ENCODE measurements around the gene FALEC. TPM values are rescaled to one million over a fixed set of nuclear protein-coding genes. Genes with fewer than 3 reads are reported as not detected.

The FALEC gene
- total and polyA plus RNA-seq, 2 of the 8 experiments (the other 6 are each of a cell fraction or from before 2014, with no cell fraction given): not detected

DNA sequence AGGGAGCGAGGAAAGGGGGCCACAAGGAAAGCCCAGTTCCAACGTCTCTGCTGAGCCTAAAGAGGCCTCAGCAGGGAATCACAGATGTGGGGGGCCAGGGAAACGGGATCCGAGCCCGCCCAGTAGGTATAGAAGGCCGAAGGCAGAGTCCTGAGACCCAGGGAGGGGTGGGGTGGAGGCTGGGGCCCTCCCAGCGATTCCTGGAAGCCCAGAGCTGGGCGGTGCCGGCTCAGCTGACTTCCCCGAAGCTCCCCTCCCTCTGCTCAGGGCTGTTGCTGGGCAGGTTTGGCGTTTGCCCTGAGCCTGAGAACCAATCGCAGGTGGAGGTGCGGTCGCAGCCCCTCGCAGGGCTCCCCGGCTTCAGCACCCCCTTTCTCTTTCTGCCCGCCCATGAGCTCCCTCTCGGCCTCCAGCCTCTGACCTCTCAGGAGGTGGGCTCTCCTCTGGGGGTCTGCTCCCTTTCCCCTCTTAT is 46.5 kb downstream of the FALEC start (continued):
- TF ChIP-seq, protein P1, sequence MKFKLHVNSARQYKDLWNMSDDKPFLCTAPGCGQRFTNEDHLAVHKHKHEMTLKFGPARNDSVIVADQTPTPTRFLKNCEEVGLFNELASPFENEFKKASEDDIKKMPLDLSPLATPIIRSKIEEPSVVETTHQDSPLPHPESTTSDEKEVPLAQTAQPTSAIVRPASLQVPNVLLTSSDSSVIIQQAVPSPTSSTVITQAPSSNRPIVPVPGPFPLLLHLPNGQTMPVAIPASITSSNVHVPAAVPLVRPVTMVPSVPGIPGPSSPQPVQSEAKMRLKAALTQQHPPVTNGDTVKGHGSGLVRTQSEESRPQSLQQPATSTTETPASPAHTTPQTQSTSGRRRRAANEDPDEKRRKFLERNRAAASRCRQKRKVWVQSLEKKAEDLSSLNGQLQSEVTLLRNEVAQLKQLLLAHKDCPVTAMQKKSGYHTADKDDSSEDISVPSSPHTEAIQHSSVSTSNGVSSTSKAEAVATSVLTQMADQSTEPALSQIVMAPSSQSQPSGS (IDR thresholded peaks at IDR 0.05; ENCODE audit: low read length): 0 out of 2 replicates have a peak, but pooled peaks have one; percentile 19
- TF ChIP-seq MAFK (IDR thresholded peaks at IDR 0.05; ENCODE audit: low read depth, low read length): no peak
- TF ChIP-seq TBP (IDR thresholded peaks at IDR 0.05; ENCODE audit: low read depth, low read length): no peak
- no peak for TF ChIP-seq HDAC2 (IDR thresholded peaks at IDR 0.05; ENCODE audit: borderline replicate concordance in 1 of 2, low read depth in 2 of 2, low read length in 2 of 2)
- peak in 1 of 2 experiments; percentile 20; a peak in 1 of 4 replicates for TF ChIP-seq SIN3A (conservative IDR thresholded peaks at IDR 0.05 in 1 of 2, IDR thresholded peaks at IDR 0.05 in 1 of 2; ENCODE audit: low read depth in 1 of 2, low read length in 2 of 2)
- TF ChIP-seq TAF7 (optimal IDR thresholded peaks at IDR 0.05; ENCODE audit: borderline replicate concordance, low read depth, low read length): no peak
- TF ChIP-seq EP300 (IDR thresholded peaks at IDR 0.05; ENCODE audit: borderline replicate concordance in 1 of 2, low read depth in 2 of 2, low read length in 2 of 2): no peak
- TF ChIP-seq ZNF274 (IDR thresholded peaks at IDR 0.05; ENCODE audit: borderline replicate concordance, extremely low read depth, low read length): no peak
- no peak for TF ChIP-seq SUZ12 (IDR thresholded peaks at IDR 0.05; ENCODE audit: low read length)
- TF ChIP-seq TEAD4 (IDR thresholded peaks at IDR 0.05; ENCODE audit: low read depth, low read length): 0 out of 2 replicates have a peak, but pooled peaks have one; percentile 5
- TF ChIP-seq RFX5 (IDR thresholded peaks at IDR 0.05; ENCODE audit: borderline replicate concordance, low read depth, low read length): peak; percentile 95
- no peak for TF ChIP-seq SAP30 (IDR thresholded peaks at IDR 0.05; ENCODE audit: insufficient read depth, insufficient replicate concordance, low read length)
- no peak for TF ChIP-seq EGR1 (IDR thresholded peaks at IDR 0.05; ENCODE audit: borderline replicate concordance, low read depth, low read length)
